Cardiac septum (tissue), 1 donor: Measurements from ENCODE around the gene SMIM10L1. TPM values are rescaled to one million over a fixed set of nuclear protein-coding genes. Genes with fewer than 3 reads are reported as not detected.

ENCODE experiments used
- DNase-seq: peaks from one replicate; pipeline ENCODE4 v3.0.0-alpha.2; 2020; ENCODE audit warnings: low spot score
- intact Hi-C: fragments of 100-400 bp; cut with DNase I; formaldehyde crosslinking; loops from one replicate; pipeline ENCODE4 v1.14.0; 2022
- long read RNA-seq: library from polyadenylated mRNA; unstranded; transcript quantifications from one replicate; pipeline ENCODE4 v2.0.0, GENCODE V29; 2021
- total RNA-seq: library from RNA; stranded (reverse); fragmentation: NEBNext Ultra II Directional; extraction: Animal tissue kit (Norgen Biotek cat#: 25700); gene quantifications from one replicate; pipeline ENCODE4 v1.2.1, GENCODE V29; 2021
- donor health status: DM: no; HTN: no; CAD: no.

Gene SMIM10L1
- 22.1 TPM for total RNA-seq
- long read RNA-seq, full-length matches to known transcripts: 127 of 127 reads
- long read RNA-seq, partial matches to known transcripts: 0 of 127 reads
- long read RNA-seq, other reads (novel, unspliced or antisense): 0 of 127 reads

- intact Hi-C loops: no loop called here
- DNase-seq: peak; percentile 96
Measured at GRCh38 chr12:11171145-11171968, at the start of gene SMIM10L1. Gene SMIM10L1 (plus strand): TSS chr12:11171194. CDS start chr12:11171357, 163 bp downstream.

- DNase-seq: no peak
- intact Hi-C loops: no loop called here
Measured at GRCh38 chr12:11130382-11130781, 40.6 kb upstream of the SMIM10L1 start.

GRCh38 chr12:11130999-11131398 is 40.0 kb upstream of the SMIM10L1 start:
- intact Hi-C loops: no loop called here
- DNase-seq: no peak

GRCh38 chr12:11133162-11133561 is 37.8 kb upstream of the SMIM10L1 start:
- intact Hi-C loops: no loop called here
- DNase-seq: no peak

- no peak for DNase-seq
- intact Hi-C loops: no loop called here
Measured at GRCh38 chr12:11133816-11134215, 37.2 kb upstream of the SMIM10L1 start.

GRCh38 chr12:11134305-11134704 is 36.7 kb upstream of the SMIM10L1 start, which contains the start of gene TAS2R30:
Gene TAS2R30 (minus strand): TSS chr12:11134644. CDS start chr12:11134244, 400 bp downstream.
- DNase-seq: no peak
- intact Hi-C loops: no loop called here

GRCh38 chr12:11136075-11136474 is 34.9 kb upstream of the SMIM10L1 start:
- intact Hi-C loops: no loop called here

GRCh38 chr12:11143352-11143751 is 27.6 kb upstream of the SMIM10L1 start:
- no peak for DNase-seq
- intact Hi-C loops: no loop called here

More at GRCh38 chr12:11136075-11136474, 34.9 kb upstream of the SMIM10L1 start:
- no peak for DNase-seq

- DNase-seq: no peak
- intact Hi-C loops: no loop called here
Measured at GRCh38 chr12:11144297-11144696, 26.7 kb upstream of the SMIM10L1 start.

GRCh38 chr12:11147420-11147819 is 23.6 kb upstream of the SMIM10L1 start:
- intact Hi-C loops: no loop called here
- no peak for DNase-seq

GRCh38 chr12:11150832-11151231 is 20.2 kb upstream of the SMIM10L1 start:
- intact Hi-C loops: no loop called here

GRCh38 chr12:11152725-11153124 is 18.3 kb upstream of the SMIM10L1 start:
- no peak for DNase-seq

More at GRCh38 chr12:11150832-11151231, 20.2 kb upstream of the SMIM10L1 start:
- no peak for DNase-seq

GRCh38 chr12:11154400-11154925 is 16.5 kb upstream of the SMIM10L1 start:
- no peak for DNase-seq
- intact Hi-C loops: no loop called here

More at GRCh38 chr12:11152725-11153124, 18.3 kb upstream of the SMIM10L1 start:
- intact Hi-C loops: no loop called here

GRCh38 chr12:11158885-11159444 is 12.0 kb upstream of the SMIM10L1 start:
- intact Hi-C loops: no loop called here

GRCh38 chr12:11162502-11162901 is 8.5 kb upstream of the SMIM10L1 start:
- intact Hi-C loops: loop anchor here (10.0 kb wide), 1 partner anchor 98 kb away; the partner anchor contains the start of gene TAS2R46
- no peak for DNase-seq

More at GRCh38 chr12:11158885-11159444, 12.0 kb upstream of the SMIM10L1 start:
- DNase-seq: no peak

- intact Hi-C loops: loop anchor here (10.0 kb wide), 1 partner anchor 100 kb away; the partner anchor contains the start of gene TAS2R46
- DNase-seq: no peak
Measured at GRCh38 chr12:11164384-11164783, 6.6 kb upstream of the SMIM10L1 start.

- intact Hi-C loops: loop anchor here (10.0 kb wide), 1 partner anchor 101 kb away; the partner anchor contains the start of gene TAS2R46
- no peak for DNase-seq
Measured at GRCh38 chr12:11166300-11166699, 4.7 kb upstream of the SMIM10L1 start.

- intact Hi-C loops: no loop called here
Measured at GRCh38 chr12:11170810-11171144, 217 bp upstream of the SMIM10L1 start.

GRCh38 chr12:11171969-11172675 is 1.1 kb downstream of the SMIM10L1 start:
- intact Hi-C loops: no loop called here
- no peak for DNase-seq

More at GRCh38 chr12:11170810-11171144, 217 bp upstream of the SMIM10L1 start:
- DNase-seq: no peak

GRCh38 chr12:11174022-11174421 is 3.0 kb downstream of the SMIM10L1 start:
- intact Hi-C loops: no loop called here
- no peak for DNase-seq
